ENCODE measurements around the gene PLA2G2D.

- TF ChIP-seq CTCF (conservative IDR thresholded peaks at IDR 0.05; ENCODE audit: low read depth, low read length) (no peak), EZH2 (IDR thresholded peaks at IDR 0.05; ENCODE audit: borderline replicate concordance, low read depth, low read length, poor library complexity, severe bottlenecking) (no peak)
Observed at GRCh38 chr1:20124456-20125057, 5.2 kb upstream of the PLA2G2D start.
